Nephron progenitor cell (in vitro differentiated cells): ENCODE data around the gene IARS2.
"Not testable (repeated sequence)": the region's sequence is repeated elsewhere in the genome, so short reads cannot be mapped to it uniquely, and the experiment has no call there.

Experiments used
- DNase-seq: peaks from one replicate; pipeline ENCODE4 v3.0.0; 2021
- H3K27ac Mint-ChIP-seq: 2 replicates; pipeline ENCODE4 v1.8.0; 2021; ENCODE audit warnings: mild to moderate bottlenecking, moderate library complexity, mixed read lengths
- H3K27me3 Mint-ChIP-seq: 2 replicates; pipeline ENCODE4 v1.8.0; 2021; ENCODE audit warnings: mild to moderate bottlenecking, low read depth, mixed read lengths; ENCODE audit not compliant: poor library complexity
- H3K36me3 Mint-ChIP-seq: 2 replicates; pipeline ENCODE4 v1.8.0; 2021; ENCODE audit warnings: low read depth, mixed read lengths
- H3K4me1 Mint-ChIP-seq: 2 replicates; pipeline ENCODE4 v1.8.0; 2021; ENCODE audit warnings: mixed read lengths
- H3K4me3 Mint-ChIP-seq: 2 replicates; pipeline ENCODE4 v1.8.0; 2021; ENCODE audit warnings: mild to moderate bottlenecking, moderate library complexity, mixed read lengths
- H3K9me3 Mint-ChIP-seq: 2 replicates; pipeline ENCODE4 v1.8.0; 2021; ENCODE audit warnings: mild to moderate bottlenecking, moderate library complexity, mixed read lengths
- CTCF ChIP-seq: fragments of 200-600 bp; sonication (generic); IDR thresholded peaks from 2 replicates; pipeline ENCODE4 v1.5.0; 2021; ENCODE audit warnings: antibody characterized with exemption

Gene IARS2

GRCh38 chr1:220144051-220144450, 50.1 kb downstream of the IARS2 start:
- DNase-seq, result no peak
- Mint-ChIP-seq H3K27me3 (no peaks in the 10 kb centered on the region), H3K4me3 (no peak overlapping the region), H3K27ac (no peak overlapping the region), H3K4me1 (no peaks in the 10 kb centered on the region), H3K36me3 (peaks cover 84% of the 10 kb centered on the region), H3K9me3 (no peaks in the 10 kb centered on the region)
- TF ChIP-seq CTCF, result no peak

- DNase-seq, result no peak
- Mint-ChIP-seq H3K4me1 (no peaks in the 10 kb centered on the region), H3K36me3 (peaks cover 62% of the 10 kb centered on the region), H3K4me3 (no peak overlapping the region), H3K27ac (peak overlapping the region; percentile 39), H3K27me3 (no peaks in the 10 kb centered on the region), H3K9me3 (no peaks in the 10 kb centered on the region)
- TF ChIP-seq CTCF, result no peak
These were observed 55.8 kb downstream of the IARS2 start for GRCh38 chr1:220149742-220150141.

GRCh38 chr1:220151454-220151853, 57.5 kb downstream of the IARS2 start:
- H3K4me1 Mint-ChIP-seq, result no peaks in the 10 kb centered on the region
- H3K4me3 Mint-ChIP-seq, result no peak overlapping the region
- no peaks in the 10 kb centered on the region for H3K27me3 Mint-ChIP-seq
- peak overlapping the region; percentile 81 for H3K27ac Mint-ChIP-seq
- no peaks in the 10 kb centered on the region for H3K9me3 Mint-ChIP-seq
- no peak for TF ChIP-seq CTCF
- no peak for DNase-seq
- H3K36me3 Mint-ChIP-seq, result peaks cover 54% of the 10 kb centered on the region

GRCh38 chr1:220153147-220153546, 59.2 kb downstream of the IARS2 start:
- Mint-ChIP-seq H3K27ac (no peak overlapping the region), H3K9me3 (no peaks in the 10 kb centered on the region), H3K4me3 (no peak overlapping the region), H3K27me3 (no peaks in the 10 kb centered on the region), H3K4me1 (no peaks in the 10 kb centered on the region), H3K36me3 (peaks cover 52% of the 10 kb centered on the region)
- no peak for DNase-seq
- no peak for TF ChIP-seq CTCF

- H3K4me3 Mint-ChIP-seq, result no peak overlapping the region
- no peak overlapping the region for H3K27ac Mint-ChIP-seq
- H3K36me3 Mint-ChIP-seq, result peaks cover 69% of the 10 kb centered on the region
- no peak for TF ChIP-seq CTCF
- DNase-seq, result no peak
- H3K9me3 Mint-ChIP-seq, result no peaks in the 10 kb centered on the region
- no peaks in the 10 kb centered on the region for H3K4me1 Mint-ChIP-seq
- no peaks in the 10 kb centered on the region for H3K27me3 Mint-ChIP-seq
These were observed 62.8 kb downstream of the IARS2 start for GRCh38 chr1:220156620-220157146.

- Mint-ChIP-seq H3K27ac (no peak overlapping the region), H3K9me3 (no peaks in the 10 kb centered on the region), H3K27me3 (no peaks in the 10 kb centered on the region), H3K4me3 (no peak overlapping the region), H3K36me3 (peaks cover 64% of the 10 kb centered on the region), H3K4me1 (no peaks in the 10 kb centered on the region)
- no peak for DNase-seq
- TF ChIP-seq CTCF, result no peak
These were observed 63.8 kb downstream of the IARS2 start for GRCh38 chr1:220157738-220158137.

- not testable (repeated sequence) for DNase-seq, H3K9me3 Mint-ChIP-seq, H3K27ac Mint-ChIP-seq, H3K4me1 Mint-ChIP-seq, H3K27me3 Mint-ChIP-seq, H3K4me3 Mint-ChIP-seq
- H3K36me3 Mint-ChIP-seq, result peaks cover 58% of the 10 kb centered on the region
These were observed 64.6 kb downstream of the IARS2 start for GRCh38 chr1:220158530-220158929.
